Stimulated activated naive CD4-positive, alpha-beta T cell treated with Interleukin-2 at 50 U/mL for 16 hours (primary cell): ENCODE measurements around the gene MAP4.

Experiments
- DNase-seq: peaks from one replicate; lab custom pipeline; 2025; lab: John Stamatoyannopoulos, UW

Gene MAP4

GRCh38 chr3:47964740-47965139 lies 51.5 kb downstream of the MAP4 start:
- DNase-seq, result no peak

- no peak for DNase-seq
These were observed 54.2 kb downstream of the MAP4 start for GRCh38 chr3:47961815-47962606.

DNA sequence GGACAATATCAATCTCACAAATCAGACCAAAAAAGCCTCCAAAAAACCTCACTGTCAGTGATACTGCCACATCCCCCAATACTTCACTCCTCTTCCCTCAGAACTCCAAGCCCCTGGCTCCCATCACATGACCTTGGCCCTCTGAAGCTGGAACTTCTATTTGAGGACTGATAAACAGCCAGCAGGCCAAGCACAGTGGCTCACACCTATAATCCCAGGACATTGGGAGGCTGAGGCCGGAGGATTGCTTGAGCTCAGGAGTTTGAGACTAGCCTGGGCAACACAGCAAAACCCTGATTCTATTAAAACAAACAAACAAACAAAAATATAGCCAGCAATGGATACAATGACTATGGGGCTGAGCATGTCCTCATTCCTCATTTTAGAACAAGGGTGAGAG lies 55.2 kb downstream of the MAP4 start:
- no peak for DNase-seq

- no peak for DNase-seq
These were observed 59.7 kb downstream of the MAP4 start for GRCh38 chr3:47956521-47956920.

DNA sequence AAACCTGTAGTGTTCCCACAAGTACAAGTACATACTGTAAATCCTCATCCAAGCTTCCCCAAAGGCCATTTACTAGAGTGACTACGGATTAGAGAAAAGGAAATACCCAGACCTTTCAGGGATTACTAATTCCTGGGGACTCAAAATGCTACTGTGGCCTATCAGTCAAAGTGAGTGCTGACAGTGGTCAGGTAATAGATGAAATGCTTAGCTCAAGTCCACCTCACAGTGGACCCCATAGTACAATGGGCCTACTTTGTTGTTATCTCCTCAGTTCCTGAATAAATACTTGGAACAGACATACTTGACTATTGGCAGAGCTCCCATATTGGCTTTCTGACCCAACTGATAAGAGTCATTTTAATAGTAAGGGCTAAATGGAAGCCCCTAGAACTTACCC lies 61.6 kb downstream of the MAP4 start:
- no peak for DNase-seq

DNA sequence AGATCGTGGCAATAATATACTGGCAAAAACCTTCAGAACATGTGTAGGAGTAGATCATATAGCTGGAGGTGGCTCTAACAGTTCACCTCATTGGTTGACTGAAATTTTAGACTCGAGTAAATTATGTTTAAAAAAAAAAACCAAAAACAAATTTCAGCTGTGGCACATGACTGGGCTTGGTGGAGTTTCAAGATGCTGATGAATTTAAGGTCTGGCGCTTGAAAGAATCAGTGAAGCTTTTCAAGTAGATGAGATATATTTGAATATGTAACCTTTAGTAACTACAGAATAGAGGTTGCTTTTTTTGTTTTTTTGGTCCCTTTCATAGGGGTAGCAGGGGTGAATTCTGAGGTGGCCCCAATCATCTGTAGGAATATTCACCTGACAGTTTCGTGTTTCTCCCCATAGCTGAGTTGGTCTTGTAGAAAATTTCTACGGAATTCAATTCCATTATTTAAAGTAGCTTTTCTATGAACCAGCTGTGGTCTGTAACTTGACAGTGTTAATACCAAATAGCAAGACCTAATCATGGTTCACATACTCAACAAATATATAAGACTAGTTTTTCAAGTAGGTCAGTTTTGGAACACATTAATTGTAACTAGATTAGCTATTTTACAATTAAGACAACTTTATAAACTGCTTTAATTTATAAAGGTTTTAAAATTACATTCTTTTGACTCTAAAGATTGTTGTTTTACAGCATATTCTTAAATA lies 65.6 kb downstream of the MAP4 start:
- DNase-seq, result no peak

- DNase-seq, result no peak
These were observed 66.2 kb downstream of the MAP4 start for GRCh38 chr3:47949979-47950378.

- no peak for DNase-seq
These were observed 76.0 kb downstream of the MAP4 start for GRCh38 chr3:47940232-47940631.

GRCh38 chr3:47932421-47932820 lies 83.8 kb downstream of the MAP4 start:
- no peak for DNase-seq

DNA sequence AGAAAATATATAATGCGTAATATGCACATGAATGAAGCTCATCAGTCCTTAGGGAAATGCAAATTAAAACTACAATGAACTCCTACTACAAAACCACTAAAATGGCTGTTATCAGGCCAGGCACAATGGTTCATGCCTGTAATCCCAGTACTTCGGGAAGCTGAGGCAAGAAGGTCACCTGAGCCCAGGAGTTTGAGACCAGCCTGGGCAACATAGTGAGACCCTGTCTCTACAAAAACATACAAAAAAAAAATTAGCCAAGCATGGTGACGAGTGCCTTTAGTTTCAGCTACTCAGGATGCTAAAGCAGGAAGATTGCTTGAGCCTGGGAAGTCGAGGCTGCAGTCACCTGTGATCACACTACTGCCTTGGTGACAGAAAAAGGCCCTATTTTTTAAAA lies 85.2 kb downstream of the MAP4 start:
- no peak for DNase-seq

GRCh38 chr3:47916696-47917095 lies 99.5 kb downstream of the MAP4 start:
- DNase-seq, result no peak

GRCh38 chr3:47916201-47916600 lies 100.0 kb downstream of the MAP4 start:
- DNase-seq, result no peak

GRCh38 chr3:47912006-47912504 lies 104.2 kb downstream of the MAP4 start:
- no peak for DNase-seq

GRCh38 chr3:47910777-47911440 lies 105.3 kb downstream of the MAP4 start:
- no peak for DNase-seq

DNA sequence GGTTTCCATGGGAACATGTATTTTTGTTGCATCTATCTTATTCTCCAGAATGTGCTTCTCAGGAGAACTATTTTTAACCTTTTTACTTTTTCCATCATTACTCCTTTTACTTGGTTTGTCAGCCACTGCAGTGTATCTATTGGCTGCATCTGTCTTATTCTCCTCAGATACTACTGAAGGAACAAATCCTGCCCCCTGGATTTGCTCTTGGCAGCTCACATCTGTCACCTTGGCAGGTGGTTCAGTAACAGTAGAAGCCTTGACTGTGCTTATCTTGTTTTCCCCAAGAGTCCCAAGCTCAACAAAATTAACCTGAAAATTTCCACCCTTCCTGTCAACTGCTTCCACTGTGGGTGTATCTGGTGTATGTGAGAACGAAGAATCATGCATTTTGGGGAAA lies 106.0 kb downstream of the MAP4 start:
- no peak for DNase-seq

DNA sequence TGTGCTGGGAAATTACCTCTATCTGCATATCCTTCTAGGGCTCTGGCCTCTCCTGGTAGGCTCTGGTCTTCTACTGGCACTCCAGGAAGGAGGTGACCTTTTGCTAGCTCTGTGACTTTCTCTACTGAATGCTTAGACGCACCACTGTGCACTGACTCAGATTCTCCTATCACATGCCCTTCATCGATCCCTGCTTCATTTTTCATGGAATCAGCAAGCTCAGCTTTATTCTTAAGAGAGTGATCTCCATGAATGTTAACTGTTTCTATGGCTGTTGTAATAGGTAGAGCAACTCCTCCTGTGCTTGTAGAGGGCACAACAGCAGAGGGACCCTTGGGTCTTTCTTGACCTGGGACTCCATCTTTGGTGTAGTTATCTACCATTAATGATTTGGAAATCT lies 106.6 kb downstream of the MAP4 start:
- DNase-seq, result no peak

GRCh38 chr3:47908744-47909143 lies 107.5 kb downstream of the MAP4 start:
- DNase-seq, result no peak

DNA sequence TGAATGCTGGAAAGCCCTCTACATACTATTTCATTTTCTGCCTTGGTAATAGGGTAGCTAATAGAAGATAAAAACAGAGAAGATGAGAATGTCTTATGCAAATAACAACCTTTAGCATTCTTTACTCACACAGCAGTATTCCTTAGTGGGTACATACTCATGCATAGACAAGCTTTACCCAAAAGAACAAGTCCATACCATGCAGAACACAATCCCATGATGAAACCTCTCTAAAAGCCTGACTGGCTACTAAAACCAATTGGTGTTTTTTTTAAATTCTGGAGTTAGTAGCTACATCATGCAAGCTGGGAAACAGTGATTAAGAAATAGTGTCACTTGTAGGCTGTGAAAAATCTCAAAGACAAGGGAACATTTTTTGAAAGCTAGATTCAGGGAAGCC lies 108.4 kb downstream of the MAP4 start:
- DNase-seq, result no peak

DNA sequence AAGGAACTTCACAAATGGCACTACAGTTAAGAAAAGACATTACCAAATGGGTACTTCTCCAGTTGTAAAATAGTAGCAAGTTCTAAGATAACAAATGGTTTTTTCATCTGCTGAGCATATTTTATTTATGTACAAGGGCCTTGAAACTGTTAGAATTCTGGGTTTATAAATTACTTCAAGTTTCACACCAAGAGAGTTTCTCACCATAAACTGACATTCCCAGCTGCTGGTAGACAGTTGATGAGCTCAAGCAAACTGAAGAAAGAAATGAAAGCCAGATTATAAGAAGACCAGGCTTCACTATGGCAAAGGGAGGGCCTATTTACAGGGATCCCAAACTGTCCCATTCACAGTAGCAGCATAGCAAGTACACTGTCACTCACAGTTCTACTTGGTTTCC lies 113.5 kb downstream of the MAP4 start:
- no peak for DNase-seq

GRCh38 chr3:47901280-47901833 lies 114.9 kb downstream of the MAP4 start:
- DNase-seq, result no peak

- no peak for DNase-seq
These were observed 116.6 kb downstream of the MAP4 start for GRCh38 chr3:47899495-47900108.

DNA sequence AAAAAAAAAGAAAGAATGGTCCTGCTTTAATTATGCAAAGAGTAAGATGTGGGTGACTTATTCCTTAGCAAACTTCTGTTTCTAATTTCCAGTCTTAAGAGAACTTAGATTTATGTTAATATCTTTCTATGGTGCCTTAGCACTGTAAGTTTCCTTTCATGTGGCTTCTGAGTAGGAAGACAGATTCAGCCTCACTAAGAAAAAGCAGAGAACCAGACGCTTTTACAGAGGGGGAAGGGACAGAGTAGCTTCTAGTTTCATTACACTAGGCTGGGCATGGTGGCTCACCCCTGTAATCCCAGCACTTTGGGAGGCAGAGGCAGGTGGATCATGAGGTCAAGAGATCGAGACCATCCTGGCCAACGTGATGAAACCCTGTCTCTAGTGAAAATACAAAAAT lies 118.3 kb downstream of the MAP4 start:
- DNase-seq, result no peak
